Cardiac muscle cell (in vitro differentiated cells and primary cell): ENCODE data around the gene CHN2. TPM values are rescaled to one million over a fixed set of nuclear protein-coding genes. Genes with fewer than 3 reads are reported as not detected.

ENCODE experiments used
- DNase-seq, 2 donors: peaks; one replicate each; pipeline versions ENCODE4 v3.0.0 to v3.0.0-alpha.2; 2010 to 2017; ENCODE audit warnings: low read depth in 1 of 2, low spot score in 1 of 2
- H3K27ac ChIP-seq: fragments of 200-600 bp; sonication (generic); 2 replicates; pipeline ENCODE4 v1.5.1; 2016
- H3K27me3 ChIP-seq: fragments of 200-600 bp; sonication (generic); 2 replicates; pipeline ENCODE4 v1.6.0; 2016; ENCODE audit warnings: control low read depth
- H3K36me3 ChIP-seq: fragments of 200-600 bp; sonication (generic); 2 replicates; pipeline ENCODE4 v1.5.1; 2016; ENCODE audit warnings: control low read depth
- H3K4me1 ChIP-seq: fragments of 200-600 bp; sonication (generic); 2 replicates; pipeline ENCODE4 v1.8.1; 2017; ENCODE audit warnings: low read depth, mild to moderate bottlenecking, mixed run types
- H3K4me3 ChIP-seq: fragments of 200-600 bp; sonication (generic); 2 replicates; pipeline ENCODE4 v1.5.1; 2016; ENCODE audit warnings: mild to moderate bottlenecking
- H3K9me3 ChIP-seq: fragments of 200-600 bp; sonication (generic); 2 replicates; pipeline ENCODE4 v1.5.1; 2017; ENCODE audit warnings: low read depth, mild to moderate bottlenecking, control low read depth
- CTCF ChIP-seq: IDR thresholded peaks from 2 replicates; pipeline ENCODE4 v1.5.1; 2012; ENCODE audit warnings: low read depth, mild to moderate bottlenecking, low read length
- polyA plus RNA-seq: library from polyadenylated mRNA; unstranded; fragments of >200 nt; fragmentation: Nextera tagmentation; extraction: Ambion mirVana; gene quantifications from 2 replicates; pipeline ENCODE4 v1.2.1, GENCODE V29; 2016
- total RNA-seq: library from RNA; depleted of rRNA; stranded (reverse); fragments of >200 nt; gene quantifications from 2 replicates; pipeline ENCODE4 v1.2.3, GENCODE V29; 2016

Gene CHN2
- total and polyA plus RNA-seq, 2 experiments from 2014 or later: 16.0 to 30.5 TPM

- H3K36me3 ChIP-seq: no peaks in the 10 kb centered on the region
- no peak overlapping the region for H3K4me3 ChIP-seq
- H3K27me3 ChIP-seq: no peaks in the 10 kb centered on the region
- no peak overlapping the region for H3K27ac ChIP-seq
- no peaks in the 10 kb centered on the region for H3K9me3 ChIP-seq
- H3K4me1 ChIP-seq: no peaks in the 10 kb centered on the region
- no peak for DNase-seq
- no peak for TF ChIP-seq CTCF
Observed at GRCh38 chr7:29435167-29435566, 240.6 kb downstream of the CHN2 start.

GRCh38 chr7:29435902-29436301 lies 241.3 kb downstream of the CHN2 start:
- Histone ChIP-seq H3K27ac (no peak overlapping the region), H3K4me1 (no peaks in the 10 kb centered on the region), H3K27me3 (no peaks in the 10 kb centered on the region), H3K9me3 (no peaks in the 10 kb centered on the region), H3K4me3 (no peak overlapping the region), H3K36me3 (no peaks in the 10 kb centered on the region)
- no peak for TF ChIP-seq CTCF
- DNase-seq: no peak

- no peak for TF ChIP-seq CTCF
- Histone ChIP-seq H3K27me3 (no peaks in the 10 kb centered on the region), H3K36me3 (no peaks in the 10 kb centered on the region), H3K4me3 (no peak overlapping the region), H3K9me3 (no peaks in the 10 kb centered on the region), H3K27ac (no peak overlapping the region), H3K4me1 (peaks cover 21% of the 10 kb centered on the region)
- DNase-seq: peak; percentile 33 to 47
Observed at GRCh38 chr7:29442146-29442545, 247.6 kb downstream of the CHN2 start.

GRCh38 chr7:29443552-29443951 lies 249.0 kb downstream of the CHN2 start:
- no peak for TF ChIP-seq CTCF
- Histone ChIP-seq H3K9me3 (no peaks in the 10 kb centered on the region), H3K4me3 (no peak overlapping the region), H3K27ac (no peak overlapping the region), H3K36me3 (no peaks in the 10 kb centered on the region), H3K27me3 (no peaks in the 10 kb centered on the region), H3K4me1 (peaks cover 21% of the 10 kb centered on the region)
- no peak for DNase-seq

GRCh38 chr7:29444267-29444666 lies 249.7 kb downstream of the CHN2 start:
- Histone ChIP-seq H3K36me3 (no peaks in the 10 kb centered on the region), H3K27me3 (no peaks in the 10 kb centered on the region)
- no peak for TF ChIP-seq CTCF

GRCh38 chr7:29445736-29446135 lies 251.2 kb downstream of the CHN2 start:
- Histone ChIP-seq H3K27ac (no peak overlapping the region), H3K36me3 (no peaks in the 10 kb centered on the region), H3K4me3 (no peak overlapping the region), H3K4me1 (peaks cover 21% of the 10 kb centered on the region), H3K9me3 (no peaks in the 10 kb centered on the region), H3K27me3 (no peaks in the 10 kb centered on the region)
- DNase-seq: no peak
- no peak for TF ChIP-seq CTCF

More at GRCh38 chr7:29444267-29444666, 249.7 kb downstream of the CHN2 start:
- Histone ChIP-seq H3K4me3 (no peak overlapping the region), H3K27ac (no peak overlapping the region), H3K4me1 (peaks cover 21% of the 10 kb centered on the region), H3K9me3 (no peaks in the 10 kb centered on the region)
- DNase-seq: no peak
